ENCODE measurements around the gene SEZ6L.

The SEZ6L gene

DNA sequence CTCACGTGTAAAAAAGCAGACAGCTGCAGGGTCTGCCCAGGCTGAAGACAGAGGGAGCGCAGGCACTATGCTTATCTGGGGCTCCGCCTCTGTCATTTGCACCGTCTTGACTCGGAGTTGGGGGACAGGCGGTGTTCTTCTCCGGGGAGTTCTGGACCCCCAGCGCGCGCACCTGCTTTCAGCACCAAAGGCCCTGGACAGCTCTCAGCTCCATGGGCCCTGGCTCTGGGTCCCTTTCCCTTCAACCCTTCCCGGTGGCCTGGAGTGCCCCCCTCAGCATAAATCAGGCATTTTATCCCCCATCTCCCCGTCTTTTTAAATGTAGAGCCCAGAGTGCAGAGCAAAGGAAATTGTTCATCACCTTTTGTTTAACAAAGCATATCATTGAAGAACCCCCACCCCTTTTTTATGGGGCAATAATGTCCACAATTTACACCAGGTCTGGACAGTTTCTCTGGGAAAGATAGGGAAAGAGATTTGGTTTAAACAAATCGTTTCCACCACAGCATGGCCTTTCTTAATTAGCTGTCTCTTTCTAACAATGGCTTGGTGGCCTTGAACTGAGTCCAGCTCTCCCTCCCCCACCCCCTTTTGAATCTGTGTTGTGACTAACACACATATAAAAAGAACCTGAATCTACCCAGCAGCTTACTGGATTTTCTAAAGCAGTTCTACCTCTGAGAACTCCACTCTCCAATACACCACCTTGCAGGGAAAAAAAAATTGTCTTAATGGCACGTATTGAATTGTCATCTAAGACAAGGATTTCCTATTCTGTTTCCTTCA is 1.7 kb downstream of the SEZ6L start:
- H3K4me1 ChIP-seq (ENCODE audit: control insufficient read depth, low read length), result no peaks in the 10 kb centered on the region
- TF ChIP-seq, protein P1, sequence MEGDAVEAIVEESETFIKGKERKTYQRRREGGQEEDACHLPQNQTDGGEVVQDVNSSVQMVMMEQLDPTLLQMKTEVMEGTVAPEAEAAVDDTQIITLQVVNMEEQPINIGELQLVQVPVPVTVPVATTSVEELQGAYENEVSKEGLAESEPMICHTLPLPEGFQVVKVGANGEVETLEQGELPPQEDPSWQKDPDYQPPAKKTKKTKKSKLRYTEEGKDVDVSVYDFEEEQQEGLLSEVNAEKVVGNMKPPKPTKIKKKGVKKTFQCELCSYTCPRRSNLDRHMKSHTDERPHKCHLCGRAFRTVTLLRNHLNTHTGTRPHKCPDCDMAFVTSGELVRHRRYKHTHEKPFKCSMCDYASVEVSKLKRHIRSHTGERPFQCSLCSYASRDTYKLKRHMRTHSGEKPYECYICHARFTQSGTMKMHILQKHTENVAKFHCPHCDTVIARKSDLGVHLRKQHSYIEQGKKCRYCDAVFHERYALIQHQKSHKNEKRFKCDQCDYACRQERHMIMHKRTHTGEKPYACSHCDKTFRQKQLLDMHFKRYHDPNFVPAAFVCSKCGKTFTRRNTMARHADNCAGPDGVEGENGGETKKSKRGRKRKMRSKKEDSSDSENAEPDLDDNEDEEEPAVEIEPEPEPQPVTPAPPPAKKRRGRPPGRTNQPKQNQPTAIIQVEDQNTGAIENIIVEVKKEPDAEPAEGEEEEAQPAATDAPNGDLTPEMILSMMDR (IDR thresholded peaks at IDR 0.05; ENCODE audit: low read depth, low read length, poor library complexity, severe bottlenecking), result no peak
- TF ChIP-seq EZH2phosphoT487 (IDR thresholded peaks at IDR 0.05; ENCODE audit: borderline replicate concordance, low read length), result no peak
- no peaks in the 10 kb centered on the region for H3K36me3 ChIP-seq (ENCODE audit: control insufficient read depth, low read length)
- no peaks in the 10 kb centered on the region for H3F3A ChIP-seq (ENCODE audit: control insufficient read depth, insufficient read depth)
- no peaks in the 10 kb centered on the region for H3K79me2 ChIP-seq (ENCODE audit: control insufficient read depth, low read length)
- H3K27ac ChIP-seq (ENCODE audit: low read depth, low read length), result no peak overlapping the region
- H3K9me2 ChIP-seq (replicated peaks; ENCODE audit: control insufficient read depth, low read length), result no peaks in the 10 kb centered on the region
- no peak overlapping the region for H3K4me3 ChIP-seq (ENCODE audit: low read length)
- no peaks in the 10 kb centered on the region for H4K20me1 ChIP-seq (ENCODE audit: control insufficient read depth, insufficient read depth, low read depth, low read length)
- no peak overlapping the region for H3K4me2 ChIP-seq (ENCODE audit: low read length)
- H3K9me3 ChIP-seq (ENCODE audit: control insufficient read depth, insufficient read depth, low read length), result no peaks in the 10 kb centered on the region
- H3K27me3 ChIP-seq (ENCODE audit: control insufficient read depth, low read length), result peaks cover 19% of the 10 kb centered on the region

DNA sequence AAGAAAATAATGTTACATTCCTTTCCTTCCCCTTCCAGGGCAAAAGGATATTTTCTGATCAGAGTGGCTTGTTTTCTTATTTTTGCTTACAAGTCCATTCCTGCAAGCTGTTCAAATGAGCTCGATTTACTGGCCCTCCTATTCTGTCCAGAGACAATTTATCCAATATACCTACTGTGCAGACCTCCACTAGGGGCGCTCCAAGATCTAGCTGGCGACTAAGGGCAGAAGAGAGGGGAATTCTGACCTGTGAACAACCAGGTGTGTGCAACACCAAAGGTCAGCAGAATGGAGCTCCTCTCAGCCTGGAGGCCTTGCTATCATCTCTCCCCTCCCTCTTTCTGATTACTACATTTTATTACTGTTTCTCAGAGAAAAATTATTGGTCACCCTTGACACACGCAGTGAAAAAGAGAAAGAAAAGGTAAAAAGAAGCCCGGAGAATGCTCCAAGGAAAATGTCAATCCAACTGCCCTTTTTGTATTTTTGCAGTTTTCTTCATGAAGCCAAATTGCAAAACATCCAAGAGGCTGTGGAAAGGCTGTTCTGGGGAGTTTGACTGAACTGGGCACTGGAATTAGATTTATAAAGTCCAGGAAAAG is 3.2 kb downstream of the SEZ6L start:
- Histone ChIP-seq H3K4me1 (ENCODE audit: control insufficient read depth, low read length) (no peaks in the 10 kb centered on the region), H3K27me3 (ENCODE audit: control insufficient read depth, low read length) (peaks cover 19% of the 10 kb centered on the region), H3F3A (ENCODE audit: control insufficient read depth, insufficient read depth) (no peaks in the 10 kb centered on the region), H3K9me3 (ENCODE audit: control insufficient read depth, insufficient read depth, low read length) (no peaks in the 10 kb centered on the region), H3K27ac (ENCODE audit: low read depth, low read length) (no peak overlapping the region), H4K20me1 (ENCODE audit: control insufficient read depth, insufficient read depth, low read depth, low read length) (no peaks in the 10 kb centered on the region), H3K36me3 (ENCODE audit: control insufficient read depth, low read length) (no peaks in the 10 kb centered on the region), H3K79me2 (ENCODE audit: control insufficient read depth, low read length) (no peaks in the 10 kb centered on the region), H3K9me2 (replicated peaks; ENCODE audit: control insufficient read depth, low read length) (no peaks in the 10 kb centered on the region), H3K4me2 (ENCODE audit: low read length) (no peak overlapping the region), H3K4me3 (ENCODE audit: low read length) (no peak overlapping the region)
- no peak for TF ChIP-seq EZH2phosphoT487 (IDR thresholded peaks at IDR 0.05; ENCODE audit: borderline replicate concordance, low read length)
- TF ChIP-seq, protein P1 (IDR thresholded peaks at IDR 0.05; ENCODE audit: low read depth, low read length, poor library complexity, severe bottlenecking), result peak; percentile 84

DNA sequence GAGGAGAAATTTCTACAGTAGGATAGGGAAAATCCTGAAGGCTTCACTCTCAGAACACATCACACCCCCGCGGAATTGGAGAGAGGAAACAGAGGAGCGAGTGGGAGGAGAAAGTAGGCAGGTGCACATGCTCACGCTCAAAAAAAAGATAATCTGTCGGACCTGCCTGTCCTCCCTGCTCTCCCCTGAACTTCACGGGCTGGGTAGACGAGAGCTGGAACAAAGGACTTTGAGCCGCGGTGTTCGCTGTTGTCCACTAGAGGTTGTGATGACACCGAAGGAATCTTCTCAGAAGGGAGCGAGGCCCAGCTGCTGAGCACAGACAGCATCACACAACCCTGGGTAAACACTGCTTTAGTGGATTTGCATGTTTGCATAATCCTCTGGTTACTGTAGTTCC is 5.0 kb downstream of the SEZ6L start:
- no peak overlapping the region for H3K4me2 ChIP-seq (ENCODE audit: low read length)
- H3K27ac ChIP-seq (ENCODE audit: low read depth, low read length), result no peak overlapping the region
- no peaks in the 10 kb centered on the region for H3K4me1 ChIP-seq (ENCODE audit: control insufficient read depth, low read length)
- H4K20me1 ChIP-seq (ENCODE audit: control insufficient read depth, insufficient read depth, low read depth, low read length), result no peaks in the 10 kb centered on the region
- H3K9me2 ChIP-seq (replicated peaks; ENCODE audit: control insufficient read depth, low read length), result no peaks in the 10 kb centered on the region
- no peaks in the 10 kb centered on the region for H3K9me3 ChIP-seq (ENCODE audit: control insufficient read depth, insufficient read depth, low read length)
- no peak overlapping the region for H3K4me3 ChIP-seq (ENCODE audit: low read length)
- TF ChIP-seq EZH2phosphoT487 (IDR thresholded peaks at IDR 0.05; ENCODE audit: borderline replicate concordance, low read length), result no peak
- TF ChIP-seq, protein P1 (IDR thresholded peaks at IDR 0.05; ENCODE audit: low read depth, low read length, poor library complexity, severe bottlenecking), result no peak
- no peaks in the 10 kb centered on the region for H3K36me3 ChIP-seq (ENCODE audit: control insufficient read depth, low read length)
- H3F3A ChIP-seq (ENCODE audit: control insufficient read depth, insufficient read depth), result no peaks in the 10 kb centered on the region
- no peaks in the 10 kb centered on the region for H3K79me2 ChIP-seq (ENCODE audit: control insufficient read depth, low read length)
- H3K27me3 ChIP-seq (ENCODE audit: control insufficient read depth, low read length), result peaks cover 10% of the 10 kb centered on the region
